Neuronal stem cell (in vitro differentiated cells): Measurements from ENCODE around the gene NOX5.
A peak's percentile ranks its signal among the peaks of the same experiment; 100 is the strongest.

ENCODE experiments used
- DNase-seq: peaks from one replicate; pipeline ENCODE4 v3.0.0-alpha.2; 2013; ENCODE audit warnings: low spot score
- H2AFZ ChIP-seq: one replicate; pipeline ENCODE4 v1.6.1; 2013; ENCODE audit warnings: mild to moderate bottlenecking, low read length, inconsistent platforms
- H2AK5ac ChIP-seq: 2 replicates; pipeline ENCODE4 v1.6.1; 2013; ENCODE audit warnings: low read depth, mild to moderate bottlenecking, inconsistent platforms, low read length, moderate library complexity, mixed read lengths
- H2BK120ac ChIP-seq: 2 replicates; pipeline ENCODE4 v1.6.1; 2013; ENCODE audit warnings: low read depth, mild to moderate bottlenecking, inconsistent platforms, low read length, moderate library complexity, mixed read lengths
- H2BK12ac ChIP-seq: one replicate; pipeline ENCODE4 v1.6.1; 2013; ENCODE audit warnings: low read length, inconsistent platforms
- H2BK15ac ChIP-seq: 2 replicates; pipeline ENCODE4 v1.6.1; 2013; ENCODE audit warnings: mild to moderate bottlenecking, low read length, inconsistent platforms, mixed read lengths
- H2BK5ac ChIP-seq: one replicate; pipeline ENCODE4 v1.6.1; 2013; ENCODE audit warnings: inconsistent platforms, mild to moderate bottlenecking, low read length, moderate library complexity
- H3K14ac ChIP-seq: one replicate; pipeline ENCODE4 v1.6.1; 2013; ENCODE audit warnings: low read length, inconsistent platforms
- H3K18ac ChIP-seq: 2 replicates; pipeline ENCODE4 v1.6.1; 2013; ENCODE audit warnings: low read length, inconsistent platforms
- H3K23ac ChIP-seq: 2 replicates; pipeline ENCODE4 v1.6.1; 2013; ENCODE audit warnings: low read depth, mild to moderate bottlenecking, mixed read lengths, low read length, inconsistent platforms; ENCODE audit not compliant: poor library complexity
- H3K27ac ChIP-seq: replicated peaks from 3 replicates; pipeline ENCODE4 v1.5.1; 2013; ENCODE audit warnings: low read length, inconsistent platforms
- H3K27me3 ChIP-seq, 3 experiments: 2 replicates each; pipeline ENCODE4 v1.6.1; 2013; ENCODE audit warnings: low read length in 3 of 3, mild to moderate bottlenecking in 2 of 3, inconsistent platforms in 1 of 3, low read depth in 1 of 3, mixed read lengths in 1 of 3, moderate library complexity in 1 of 3; ENCODE audit not compliant: control insufficient read depth in 3 of 3, insufficient read depth in 3 of 3
- H3K36me3 ChIP-seq, 2 donors: replicated peaks in 1 of 2; 2 replicates each; pipeline ENCODE4 v1.6.1; 2013; ENCODE audit warnings: low read length in 2 of 2; ENCODE audit not compliant: control insufficient read depth in 2 of 2, insufficient read depth in 2 of 2
- H3K4ac ChIP-seq: 2 replicates; pipeline ENCODE4 v1.6.1; 2013; ENCODE audit warnings: inconsistent platforms, mild to moderate bottlenecking, low read length, moderate library complexity
- H3K4me1 ChIP-seq, 2 donors: 1 replicate in 1 of 2; 2 replicates in 1 of 2; pipeline ENCODE4 v1.6.1; 2013; ENCODE audit warnings: low read length in 2 of 2, low read depth in 1 of 2; ENCODE audit not compliant: control insufficient read depth in 2 of 2, insufficient read depth in 1 of 2
- H3K4me2 ChIP-seq: one replicate; pipeline ENCODE4 v1.6.1; 2013; ENCODE audit warnings: mild to moderate bottlenecking, low read length, inconsistent platforms; ENCODE audit not compliant: insufficient read depth, poor library complexity, severe bottlenecking
- H3K4me3 ChIP-seq, 2 donors: 2 replicates each; pipeline ENCODE4 v1.5.1; 2013; ENCODE audit warnings: low read length in 2 of 2, mild to moderate bottlenecking in 2 of 2, inconsistent platforms in 1 of 2, moderate library complexity in 1 of 2
- H3K79me1 ChIP-seq: one replicate; pipeline ENCODE4 v1.6.1; 2013; ENCODE audit warnings: low read depth, mild to moderate bottlenecking, inconsistent platforms, low read length, moderate library complexity
- H3K9ac ChIP-seq: one replicate; pipeline ENCODE4 v1.6.1; 2013; ENCODE audit warnings: mild to moderate bottlenecking, low read depth, low read length, inconsistent platforms; ENCODE audit not compliant: poor library complexity
- H3K9me3 ChIP-seq, 2 donors: replicated peaks in 1 of 2; 2 replicates each; pipeline versions ENCODE3 to v1.6.1; 2013; ENCODE audit warnings: low read length in 2 of 2, mild to moderate bottlenecking in 2 of 2, inconsistent platforms in 1 of 2, low read depth in 1 of 2, mixed read lengths in 1 of 2, moderate library complexity in 1 of 2; ENCODE audit not compliant: control insufficient read depth in 2 of 2, insufficient read depth in 1 of 2
- H4K8ac ChIP-seq: one replicate; pipeline ENCODE4 v1.6.1; 2013; ENCODE audit warnings: low read depth, mild to moderate bottlenecking, inconsistent platforms, low read length, moderate library complexity
- H4K91ac ChIP-seq: one replicate; pipeline ENCODE4 v1.6.1; 2013; ENCODE audit warnings: low read length, low read depth, mild to moderate bottlenecking, inconsistent platforms; ENCODE audit not compliant: poor library complexity
- WGBS, 2 donors: extraction: QIAGEN DNeasy Blood & Tissue Kit; methylation state at CpG; one replicate each; pipeline ENCODE4 v1.1.7; 2013; ENCODE audit warnings: missing lambda C conversion rate in 2 of 2, mixed read lengths in 1 of 2; ENCODE audit not compliant: insufficient read length in 2 of 2, insufficient replicate concordance in 1 of 2; ENCODE audit errors: extremely low coverage in 2 of 2; 5-methylcytosine and 5-hydroxymethylcytosine counted together

The NOX5 gene

GRCh38 chr15:69090197-69090948 lies 75.9 kb downstream of the NOX5 start:
- peaks cover 0 to 65% (median 48%) of the 10 kb centered on the region in 3 experiments for H3K27me3 ChIP-seq
- H2AFZ ChIP-seq, result no peak overlapping the region
- H3K23ac ChIP-seq, result no peak overlapping the region
- no peak overlapping the region for H4K8ac ChIP-seq
- no peak for DNase-seq
- H3K79me1 ChIP-seq, result no peaks in the 10 kb centered on the region
- H2AK5ac ChIP-seq, result no peak overlapping the region
- H2BK15ac ChIP-seq, result no peak overlapping the region
- no peak overlapping the region for H3K9ac ChIP-seq
- H3K4ac ChIP-seq, result no peak overlapping the region
- H4K91ac ChIP-seq, result no peak overlapping the region
- no CpG with 5 or more reads among the region's 5 CpGs for WGBS, 2 donors
- H2BK5ac ChIP-seq, result no peak overlapping the region
- H3K36me3 ChIP-seq, result no peaks in the 10 kb centered on the region
- no peak overlapping the region for H3K27ac ChIP-seq
- H3K9me3 ChIP-seq, result peaks cover 0 to 2% of the 10 kb centered on the region in 2 donors
- H3K4me3 ChIP-seq, result no peak overlapping the region
- H3K18ac ChIP-seq, result no peak overlapping the region
- H2BK120ac ChIP-seq, result no peak overlapping the region
- H3K14ac ChIP-seq, result no peak overlapping the region
- H3K4me1 ChIP-seq, result peaks cover 0 to 16% of the 10 kb centered on the region in 2 donors
- no peak overlapping the region for H3K4me2 ChIP-seq
- no peak overlapping the region for H2BK12ac ChIP-seq

GRCh38 chr15:69091654-69092053 lies 77.2 kb downstream of the NOX5 start:
- H3K4me2 ChIP-seq, result no peak overlapping the region
- DNase-seq, result no peak
- H3K79me1 ChIP-seq, result no peaks in the 10 kb centered on the region
- no peak overlapping the region for H2AFZ ChIP-seq
- H3K27me3 ChIP-seq, result peaks cover 0 to 65% (median 44%) of the 10 kb centered on the region in 3 experiments
- H2AK5ac ChIP-seq, result no peak overlapping the region
- no peak overlapping the region for H3K4ac ChIP-seq
- no peak overlapping the region for H3K4me3 ChIP-seq
- H3K9ac ChIP-seq, result no peak overlapping the region
- no peak overlapping the region for H3K18ac ChIP-seq
- H3K14ac ChIP-seq, result no peak overlapping the region
- no peak overlapping the region for H2BK15ac ChIP-seq
- no peak overlapping the region for H3K23ac ChIP-seq
- no CpG with 5 or more reads among the region's 1 CpG for WGBS, 2 donors
- no peaks in the 10 kb centered on the region for H3K36me3 ChIP-seq
- H4K91ac ChIP-seq, result no peak overlapping the region
- H2BK120ac ChIP-seq, result no peak overlapping the region
- peaks cover 0 to 10% of the 10 kb centered on the region in 2 donors for H3K4me1 ChIP-seq
- no peak overlapping the region for H2BK12ac ChIP-seq
- H3K9me3 ChIP-seq, result peaks cover 0 to 2% of the 10 kb centered on the region in 2 donors
- H2BK5ac ChIP-seq, result no peak overlapping the region
- no peak overlapping the region for H3K27ac ChIP-seq
- H4K8ac ChIP-seq, result no peak overlapping the region

DNA sequence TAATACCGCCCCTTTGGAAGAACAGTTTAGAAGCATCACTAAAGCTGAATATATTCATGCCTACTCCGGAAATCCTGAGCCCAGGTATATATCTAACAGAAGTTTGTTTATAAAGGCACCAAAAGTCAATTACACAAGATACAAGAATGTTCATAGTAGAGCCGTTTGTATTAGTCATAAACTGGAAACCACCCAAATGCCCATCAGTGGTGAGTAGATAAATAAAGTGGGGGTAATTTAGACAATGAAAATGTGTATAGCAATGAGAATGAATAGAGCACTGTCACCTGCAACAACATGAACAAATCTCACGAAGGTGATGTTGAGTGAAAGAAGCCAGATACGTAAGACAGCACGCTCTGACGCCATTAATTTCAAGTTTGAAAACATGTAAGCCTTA lies 77.7 kb downstream of the NOX5 start:
- Histone ChIP-seq H3K79me1 (no peaks in the 10 kb centered on the region), H2AK5ac (no peak overlapping the region), H3K36me3 (no peaks in the 10 kb centered on the region), H3K27ac (no peak overlapping the region), H4K91ac (no peak overlapping the region), H3K14ac (no peak overlapping the region), H2BK12ac (no peak overlapping the region), H3K23ac (no peak overlapping the region), H2AFZ (no peak overlapping the region), H2BK15ac (no peak overlapping the region), H3K4me3 (no peak overlapping the region), H3K9ac (no peak overlapping the region), H3K18ac (no peak overlapping the region), H2BK5ac (no peak overlapping the region), H3K4me1 (peaks cover 0 to 8% of the 10 kb centered on the region in 2 donors), H3K27me3 (peaks cover 0 to 60% (median 42%) of the 10 kb centered on the region in 3 experiments), H2BK120ac (no peak overlapping the region), H3K4ac (no peak overlapping the region), H3K4me2 (no peak overlapping the region), H3K9me3 (peaks cover 0 to 2% of the 10 kb centered on the region in 2 donors), H4K8ac (no peak overlapping the region)
- WGBS, 2 donors, result no CpG with 5 or more reads among the region's 7 CpGs
- no peak for DNase-seq

DNA sequence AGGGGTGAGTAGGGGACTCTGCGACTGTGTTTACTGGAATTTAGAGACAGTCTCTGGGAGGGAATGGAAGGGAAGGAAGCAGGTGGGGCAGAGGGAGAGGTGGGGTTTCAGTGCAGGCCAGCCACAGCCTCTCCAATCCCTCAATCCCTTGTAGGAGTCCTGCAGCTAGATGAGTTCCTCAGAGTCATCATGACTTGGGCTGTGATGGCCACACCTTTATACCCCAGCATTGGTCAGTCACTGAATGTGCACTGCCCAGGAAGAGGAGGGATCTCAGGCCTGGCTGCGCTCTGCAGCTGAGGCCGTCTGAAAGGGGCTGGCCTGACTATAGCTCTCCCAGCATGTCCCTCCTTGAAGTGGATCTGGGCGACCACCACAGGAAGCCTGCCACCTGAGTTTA lies 78.6 kb downstream of the NOX5 start:
- H4K8ac ChIP-seq, result no peak overlapping the region
- no peak overlapping the region for H2BK5ac ChIP-seq
- H2BK15ac ChIP-seq, result no peak overlapping the region
- H3K18ac ChIP-seq, result no peak overlapping the region
- no peak overlapping the region for H4K91ac ChIP-seq
- no CpG with 5 or more reads among the region's 4 CpGs for WGBS, 2 donors
- H3K4me2 ChIP-seq, result no peak overlapping the region
- DNase-seq, result no peak
- peaks cover 0 to 8% of the 10 kb centered on the region in 2 donors for H3K4me1 ChIP-seq
- H3K27ac ChIP-seq, result no peak overlapping the region
- no peak overlapping the region for H3K14ac ChIP-seq
- peak overlapping the region; percentile 53 for H2AFZ ChIP-seq
- no peaks in the 10 kb centered on the region for H3K79me1 ChIP-seq
- peak overlapping the region; percentile 18 for H3K23ac ChIP-seq
- no peak overlapping the region for H2BK120ac ChIP-seq
- peaks cover 0 to 53% (median 32%) of the 10 kb centered on the region in 3 experiments for H3K27me3 ChIP-seq
- H2BK12ac ChIP-seq, result no peak overlapping the region
- H3K9me3 ChIP-seq, result no peaks in the 10 kb centered on the region
- H3K4me3 ChIP-seq, result no peak overlapping the region
- H3K9ac ChIP-seq, result no peak overlapping the region
- no peak overlapping the region for H2AK5ac ChIP-seq
- no peaks in the 10 kb centered on the region for H3K36me3 ChIP-seq
- H3K4ac ChIP-seq, result no peak overlapping the region
